Neural cell (in vitro differentiated cells): ENCODE measurements around the gene SLC19A1. TPM values are rescaled to one million over a fixed set of nuclear protein-coding genes. Genes with fewer than 3 reads are reported as not detected.

ENCODE experiments used
- H2AFZ ChIP-seq: fragments of 200-600, 300-800 bp; sonication (generic), shearing (Covaris generic); 2 replicates; pipeline ENCODE4 v1.6.0; 2014; ENCODE audit warnings: low read depth, mild to moderate bottlenecking, antibody characterized with exemption, low read length, moderate library complexity
- H3F3A ChIP-seq: fragments of 200-600 bp; shearing (Covaris generic); 2 replicates; pipeline ENCODE4 v1.6.1; 2016; ENCODE audit warnings: mild to moderate bottlenecking, moderate library complexity, mixed read lengths, antibody characterized with exemption, low read length; ENCODE audit not compliant: insufficient read depth, poor library complexity, severe bottlenecking
- H3K27ac ChIP-seq: fragments of 200-600, 300-800 bp; sonication (generic), shearing (Covaris generic); 2 replicates; pipeline ENCODE4 v1.5.1; 2014; ENCODE audit warnings: mild to moderate bottlenecking, low read length, moderate library complexity
- H3K27me3 ChIP-seq: fragments of 300-800, 200-600 bp; sonication (generic), shearing (Covaris generic); 2 replicates; pipeline ENCODE4 v1.6.0; 2014; ENCODE audit warnings: mild to moderate bottlenecking, low read depth, low read length, moderate library complexity; ENCODE audit not compliant: insufficient read depth
- H3K36me3 ChIP-seq: fragments of 300-800, 200-600 bp; sonication (generic), shearing (Covaris generic); 2 replicates; pipeline ENCODE4 v1.5.1; 2014; ENCODE audit warnings: mild to moderate bottlenecking, antibody characterized with exemption, low read length, moderate library complexity; ENCODE audit not compliant: insufficient read depth
- H3K4me2 ChIP-seq: fragments of 300-800, 200-600 bp; sonication (generic), shearing (Covaris generic); 2 replicates; pipeline ENCODE4 v1.6.0; 2014; ENCODE audit warnings: mild to moderate bottlenecking, low read length
- H3K4me3 ChIP-seq: fragments of 300-800, 200-600 bp; sonication (generic), shearing (Covaris generic); 2 replicates; pipeline ENCODE4 v1.5.1; 2014; ENCODE audit warnings: mild to moderate bottlenecking, low read length, moderate library complexity
- H3K79me2 ChIP-seq: fragments of 200-600 bp; shearing (Covaris generic); replicated peaks from 2 replicates; pipeline ENCODE4 v1.6.0; 2014; ENCODE audit warnings: mild to moderate bottlenecking, low read length, moderate library complexity; ENCODE audit not compliant: insufficient read depth
- H3K9ac ChIP-seq: fragments of 300-800, 200-600 bp; sonication (generic), shearing (Covaris generic); 2 replicates; pipeline ENCODE4 v1.6.1; 2016; ENCODE audit warnings: mild to moderate bottlenecking, low read length, mixed read lengths
- H3K9me2 ChIP-seq: fragments of 200-600 bp; shearing (Covaris generic); 2 replicates; pipeline ENCODE4 v1.6.1; 2016; ENCODE audit warnings: mild to moderate bottlenecking, low read length, mixed read lengths; ENCODE audit not compliant: insufficient read depth
- H3K9me3 ChIP-seq: fragments of 200-600, 300-800 bp; sonication (generic), shearing (Covaris generic); 2 replicates; pipeline ENCODE4 v1.6.1; 2016; ENCODE audit warnings: mild to moderate bottlenecking, mixed run types, low read length, moderate library complexity, mixed read lengths
- H4K20me1 ChIP-seq: fragments of 200-600 bp; shearing (Covaris generic); 2 replicates; pipeline ENCODE4 v1.6.1; 2016; ENCODE audit warnings: mild to moderate bottlenecking, mixed run types; ENCODE audit not compliant: insufficient read depth
- CTCF ChIP-seq: fragments of 450-650 bp; IDR thresholded peaks from 2 replicates; pipeline ENCODE4 v1.5.1; 2014; ENCODE audit warnings: antibody characterized with exemption, mild to moderate bottlenecking, moderate library complexity; ENCODE audit not compliant: poor library complexity, severe bottlenecking
- EP300 ChIP-seq: fragments of 450-650 bp; conservative IDR thresholded peaks from 2 replicates; pipeline ENCODE4 v1.6.1; 2014; ENCODE audit warnings: antibody characterized with exemption, mild to moderate bottlenecking, moderate library complexity; ENCODE audit not compliant: poor library complexity, severe bottlenecking
- EZH2 ChIP-seq: fragments of 200-600, 300-800 bp; shearing (Covaris generic), sonication (generic); IDR thresholded peaks from 2 replicates; pipeline ENCODE4 v1.6.1; 2014; ENCODE audit warnings: antibody characterized with exemption, low read length, borderline replicate concordance, mild to moderate bottlenecking; ENCODE audit not compliant: insufficient read depth, poor library complexity, severe bottlenecking
- MXI1 ChIP-seq: fragments of 450-650 bp; conservative IDR thresholded peaks from 2 replicates; pipeline ENCODE4 v1.6.1; 2014; ENCODE audit warnings: antibody characterized with exemption, mild to moderate bottlenecking; ENCODE audit not compliant: poor library complexity, severe bottlenecking
- POLR2AphosphoS5 ChIP-seq: IDR thresholded peaks from 2 replicates; pipeline ENCODE4 v1.6.1; 2012
- RAD21 ChIP-seq: fragments of 450-650 bp; conservative IDR thresholded peaks from 2 replicates; pipeline ENCODE4 v1.6.1; 2014; ENCODE audit warnings: antibody characterized with exemption, mild to moderate bottlenecking, moderate library complexity
- REST ChIP-seq: IDR thresholded peaks from 2 replicates; pipeline ENCODE4 v1.6.1; 2012; ENCODE audit warnings: borderline replicate concordance
- SMC3 ChIP-seq: fragments of 450-650 bp; conservative IDR thresholded peaks from 2 replicates; pipeline ENCODE4 v1.6.1; 2014; ENCODE audit warnings: antibody characterized with exemption, mild to moderate bottlenecking, moderate library complexity; ENCODE audit not compliant: poor library complexity
- TAF1 ChIP-seq: IDR thresholded peaks from 2 replicates; pipeline ENCODE4 v1.6.1; 2012; ENCODE audit warnings: low read depth
- polyA plus RNA-seq: library from polyadenylated mRNA; depleted of rRNA; stranded (reverse); fragments of >200 nt; gene quantifications from 2 replicates; pipeline ENCODE4 v1.2.3, GENCODE V29; 2014

Gene SLC19A1
- polyA plus RNA-seq, 1 donor from 2014 or later, result 2.9 TPM

GRCh38 chr21:45588086-45588825 lies 46.0 kb upstream of the SLC19A1 start:
- peaks cover 20% of the 10 kb centered on the region for H3K27me3 ChIP-seq
- no peaks in the 10 kb centered on the region for H3K79me2 ChIP-seq
- no peaks in the 10 kb centered on the region for H4K20me1 ChIP-seq
- H3K9me2 ChIP-seq, result no peaks in the 10 kb centered on the region
- no peak overlapping the region for H3K27ac ChIP-seq
- H3F3A ChIP-seq, result no peaks in the 10 kb centered on the region
- no peaks in the 10 kb centered on the region for H3K9me3 ChIP-seq
- no peak overlapping the region for H3K4me3 ChIP-seq
- no peaks in the 10 kb centered on the region for H3K36me3 ChIP-seq
- no peak overlapping the region for H3K4me2 ChIP-seq
- H3K9ac ChIP-seq, result no peak overlapping the region
- TF ChIP-seq EP300 (no peak), SMC3 (no peak), CTCF (no peak), TAF1 (no peak), MXI1 (no peak), EZH2 (no peak), REST (no peak), RAD21 (no peak), POLR2AphosphoS5 (no peak)
- no peak overlapping the region for H2AFZ ChIP-seq

- Histone ChIP-seq H3F3A (no peaks in the 10 kb centered on the region), H3K9me3 (no peaks in the 10 kb centered on the region), H2AFZ (no peak overlapping the region), H3K4me3 (no peak overlapping the region), H3K27me3 (peaks cover 17% of the 10 kb centered on the region), H3K79me2 (no peaks in the 10 kb centered on the region), H3K27ac (no peak overlapping the region), H3K36me3 (no peaks in the 10 kb centered on the region), H3K9me2 (no peaks in the 10 kb centered on the region), H4K20me1 (no peaks in the 10 kb centered on the region), H3K4me2 (no peak overlapping the region), H3K9ac (no peak overlapping the region)
- TF ChIP-seq SMC3 (no peak), REST (no peak), EZH2 (no peak), CTCF (no peak), MXI1 (no peak), RAD21 (no peak), POLR2AphosphoS5 (no peak), EP300 (no peak)
Measured at GRCh38 chr21:45586289-45586858, 44.1 kb upstream of the SLC19A1 start.
